ENCODE results near the gene CBX7. TPM values are rescaled to one million over a fixed set of nuclear protein-coding genes. Genes with fewer than 3 reads are reported as not detected.

CBX7 gene
- total RNA-seq, 1 experiment from 2014 or later, result 3.7 TPM

DNA sequence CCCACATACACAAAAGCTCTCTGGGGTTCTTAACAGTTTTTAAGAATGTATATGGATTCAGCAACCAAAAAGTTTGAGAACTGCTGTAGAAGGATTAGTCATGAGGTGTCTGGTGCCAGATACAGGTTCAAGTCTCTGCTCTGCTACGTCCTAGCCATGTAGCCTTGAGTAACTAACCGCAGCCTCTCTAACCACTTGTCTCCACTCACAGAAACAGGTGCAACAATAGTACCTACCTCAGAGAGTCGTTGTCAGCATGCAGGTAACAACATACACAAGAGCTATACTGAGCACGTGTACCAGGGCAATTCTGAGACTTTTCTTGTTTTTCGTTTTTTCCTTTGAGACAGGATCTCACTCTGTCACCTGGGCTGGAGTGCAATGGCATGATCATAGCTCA is 26.9 kb downstream of the CBX7 start:
- Histone ChIP-seq H3K27ac (ENCODE audit: insufficient read length, low read depth, low read length) (no peak overlapping the region), H4K20me1 (ENCODE audit: control insufficient read depth, insufficient read depth, insufficient read length) (no peaks in the 10 kb centered on the region), H3K18ac (ENCODE audit: insufficient read length, low read depth, low read length) (no peak overlapping the region), H4K91ac (ENCODE audit: insufficient read length, low read depth, low read length) (no peak overlapping the region), H3K9me3 (ENCODE audit: control insufficient read depth, low read depth, low read length) (no peaks in the 10 kb centered on the region), H2AFZ (ENCODE audit: low read length) (no peak overlapping the region), H3K27me3 (ENCODE audit: insufficient read depth, low read length) (no peaks in the 10 kb centered on the region), H3K14ac (ENCODE audit: insufficient read depth, low read length) (no peak overlapping the region), H2BK5ac (ENCODE audit: insufficient read length, low read length) (no peak overlapping the region), H3K4me1 (ENCODE audit: insufficient read depth, low read length) (no peaks in the 10 kb centered on the region), H3K4me2 (ENCODE audit: insufficient read depth, insufficient read length, low read length) (no peak overlapping the region), H2BK120ac (ENCODE audit: low read depth, low read length, poor library complexity, severe bottlenecking) (no peak overlapping the region), H4K8ac (replicated peaks; ENCODE audit: insufficient read length, low read depth, low read length) (no peak overlapping the region), H3K79me1 (ENCODE audit: insufficient read depth, low read depth, low read length, poor library complexity, severe bottlenecking) (no peaks in the 10 kb centered on the region), H3K23me2 (ENCODE audit: insufficient read length, low read depth, low read length, poor library complexity, severe bottlenecking) (no peaks in the 10 kb centered on the region), H3K9ac (ENCODE audit: extremely low read depth, insufficient read length, low read length) (no peak overlapping the region), H3K4ac (ENCODE audit: low read depth, low read length) (no peak overlapping the region), H2BK20ac (ENCODE audit: low read depth, low read length, poor library complexity, severe bottlenecking) (no peak overlapping the region), H3K23ac (ENCODE audit: insufficient read length, low read depth, low read length) (no peak overlapping the region), H4K5ac (ENCODE audit: insufficient read length, low read depth, low read length) (no peak overlapping the region), H3K56ac (ENCODE audit: insufficient read length, low read depth, low read length) (no peak overlapping the region), H2BK15ac (ENCODE audit: low read depth, low read length) (no peak overlapping the region), H2BK12ac (ENCODE audit: insufficient read length, low read depth, low read length) (no peak overlapping the region), H3T11ph (ENCODE audit: low read length) (no peak overlapping the region), H2AK5ac (ENCODE audit: insufficient read length, low read length) (no peak overlapping the region), H3K79me2 (ENCODE audit: insufficient read depth, low read length) (no peaks in the 10 kb centered on the region)
- no peak for DNase-seq
- Mint-ChIP-seq H3K27me3 (ENCODE audit: low read depth) (peaks cover 6% of the 10 kb centered on the region), H3K36me3 (ENCODE audit: insufficient read depth in 1 of 3, low read depth in 3 of 3) (no peaks in the 10 kb centered on the region; a peak in 2 of 7 replicates), H3K9me3 (no peaks in the 10 kb centered on the region), H3K4me3 (no peak overlapping the region), H3K27ac (no peak overlapping the region; a peak in 1 of 7 replicates), H3K4me1 (peaks cover 20 to 27% of the 10 kb centered on the region in 2 experiments)
- TF ChIP-seq, protein P1, sequence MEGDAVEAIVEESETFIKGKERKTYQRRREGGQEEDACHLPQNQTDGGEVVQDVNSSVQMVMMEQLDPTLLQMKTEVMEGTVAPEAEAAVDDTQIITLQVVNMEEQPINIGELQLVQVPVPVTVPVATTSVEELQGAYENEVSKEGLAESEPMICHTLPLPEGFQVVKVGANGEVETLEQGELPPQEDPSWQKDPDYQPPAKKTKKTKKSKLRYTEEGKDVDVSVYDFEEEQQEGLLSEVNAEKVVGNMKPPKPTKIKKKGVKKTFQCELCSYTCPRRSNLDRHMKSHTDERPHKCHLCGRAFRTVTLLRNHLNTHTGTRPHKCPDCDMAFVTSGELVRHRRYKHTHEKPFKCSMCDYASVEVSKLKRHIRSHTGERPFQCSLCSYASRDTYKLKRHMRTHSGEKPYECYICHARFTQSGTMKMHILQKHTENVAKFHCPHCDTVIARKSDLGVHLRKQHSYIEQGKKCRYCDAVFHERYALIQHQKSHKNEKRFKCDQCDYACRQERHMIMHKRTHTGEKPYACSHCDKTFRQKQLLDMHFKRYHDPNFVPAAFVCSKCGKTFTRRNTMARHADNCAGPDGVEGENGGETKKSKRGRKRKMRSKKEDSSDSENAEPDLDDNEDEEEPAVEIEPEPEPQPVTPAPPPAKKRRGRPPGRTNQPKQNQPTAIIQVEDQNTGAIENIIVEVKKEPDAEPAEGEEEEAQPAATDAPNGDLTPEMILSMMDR (conservative IDR thresholded peaks at IDR 0.05), result no peak
- WGBS (ENCODE audit: extremely low coverage, insufficient read length, low lambda C conversion rate), result no CpG with 5 or more reads among the region's 5 CpGs

All from H9 (cell line).